Left lobe of liver (tissue), 2 donors: ENCODE data around the gene GAPDHS. TPM values are rescaled to one million over a fixed set of nuclear protein-coding genes. Genes with fewer than 3 reads are reported as not detected.
A peak's percentile ranks its signal among the peaks of the same experiment; 100 is the strongest.

Experiments
- ATAC-seq: fragments of 200-7000 bp; cut with Tn5 transposase; one replicate; pipeline ENCODE4 v1.9.1; 2020; ENCODE audit warnings: mild to moderate bottlenecking, moderate library complexity
- DNase-seq: peaks from one replicate; pipeline ENCODE4 v3.0.0-alpha.2; 2020; ENCODE audit warnings: low spot score
- total RNA-seq: library from RNA; stranded (reverse); gene quantifications from one replicate; pipeline ENCODE4 v1.2.1, GENCODE V29; 2021
- donor health status: DM: no; HTN: no; CAD: no; lungs with moderate emphysema.
- donor health status: DM: no; HTN: yes; CAD: no.

The GAPDHS gene
- total RNA-seq, 1 donor from 2014 or later = not detected

DNA sequence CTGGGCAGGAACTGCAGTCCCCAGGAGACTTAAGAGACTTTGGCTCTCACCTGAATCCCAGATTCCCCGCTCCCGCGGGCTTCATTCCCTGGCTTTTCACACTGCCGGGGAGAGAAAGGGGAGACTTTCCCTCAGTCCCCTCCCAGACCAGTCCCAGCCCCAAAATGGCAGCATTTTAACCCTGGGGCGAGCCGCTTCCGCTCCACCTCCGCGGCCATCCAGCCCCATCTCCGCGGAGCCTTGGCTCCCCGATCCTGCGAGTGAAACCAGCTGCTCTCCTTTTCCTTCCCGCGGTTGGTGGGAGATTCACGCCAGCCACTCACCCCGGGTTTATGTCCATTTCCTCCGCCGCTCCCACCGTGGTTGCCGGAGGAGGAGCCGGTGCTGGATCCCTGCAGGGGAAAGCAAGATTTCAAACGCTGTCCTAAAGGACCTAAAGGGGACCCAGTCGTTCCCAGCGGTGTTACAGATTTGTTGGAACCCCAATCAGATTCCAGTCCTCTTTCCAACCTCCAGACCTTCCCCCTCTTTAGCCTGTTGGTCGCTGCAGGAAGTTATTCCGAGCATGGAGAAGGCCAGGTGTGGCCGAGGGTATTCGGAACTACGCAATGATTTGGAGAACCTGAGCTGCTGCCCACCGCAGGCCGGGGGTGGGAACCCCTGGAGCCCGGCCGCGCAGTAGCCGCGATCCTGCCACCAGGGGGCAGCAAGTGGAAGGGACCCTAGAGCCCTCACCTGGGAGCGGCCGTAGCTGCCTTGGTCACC is 23.2 kb upstream of the GAPDHS start:
- DNase-seq (peak; percentile 71), ATAC-seq (peak; percentile 94)

DNA sequence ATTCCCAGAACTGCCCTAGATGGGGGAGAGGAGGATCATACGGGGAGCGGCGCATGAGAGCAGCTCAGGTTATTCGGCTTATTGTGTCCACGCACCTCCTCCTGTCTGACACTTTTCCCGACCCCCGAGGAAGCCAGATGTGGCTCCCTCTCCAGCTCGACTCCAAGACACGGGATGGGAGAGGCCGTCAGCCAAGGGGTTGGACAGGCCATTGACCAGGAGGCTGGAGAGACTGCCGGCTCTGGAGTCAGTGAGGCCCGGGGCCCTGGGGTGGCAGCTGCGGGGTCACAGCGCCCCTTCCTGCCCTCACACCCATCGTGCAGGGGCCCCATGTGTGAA is 22.7 kb upstream of the GAPDHS start:
- ATAC-seq = no peak
- no peak for DNase-seq

DNA sequence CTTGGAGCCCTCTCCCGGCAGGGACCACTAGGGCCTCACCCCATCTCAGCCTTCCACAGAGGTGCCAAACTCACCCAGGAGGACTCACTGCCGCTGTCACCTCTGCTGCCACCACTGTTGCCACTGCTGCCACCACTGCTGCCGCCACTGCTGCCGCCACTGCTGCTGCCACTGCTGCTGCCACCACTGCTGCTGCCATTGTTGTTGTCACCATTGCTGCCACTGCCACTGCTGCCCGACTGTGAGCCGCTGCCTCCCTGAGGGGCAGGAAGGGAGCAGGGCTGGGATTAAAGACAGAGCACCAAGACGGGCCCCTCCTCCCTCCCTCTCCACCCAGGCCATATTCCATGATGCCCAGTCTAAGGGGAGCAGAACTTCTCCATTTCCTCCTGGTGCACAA is 21.9 kb upstream of the GAPDHS start:
- no peak for DNase-seq
- no peak for ATAC-seq

DNA sequence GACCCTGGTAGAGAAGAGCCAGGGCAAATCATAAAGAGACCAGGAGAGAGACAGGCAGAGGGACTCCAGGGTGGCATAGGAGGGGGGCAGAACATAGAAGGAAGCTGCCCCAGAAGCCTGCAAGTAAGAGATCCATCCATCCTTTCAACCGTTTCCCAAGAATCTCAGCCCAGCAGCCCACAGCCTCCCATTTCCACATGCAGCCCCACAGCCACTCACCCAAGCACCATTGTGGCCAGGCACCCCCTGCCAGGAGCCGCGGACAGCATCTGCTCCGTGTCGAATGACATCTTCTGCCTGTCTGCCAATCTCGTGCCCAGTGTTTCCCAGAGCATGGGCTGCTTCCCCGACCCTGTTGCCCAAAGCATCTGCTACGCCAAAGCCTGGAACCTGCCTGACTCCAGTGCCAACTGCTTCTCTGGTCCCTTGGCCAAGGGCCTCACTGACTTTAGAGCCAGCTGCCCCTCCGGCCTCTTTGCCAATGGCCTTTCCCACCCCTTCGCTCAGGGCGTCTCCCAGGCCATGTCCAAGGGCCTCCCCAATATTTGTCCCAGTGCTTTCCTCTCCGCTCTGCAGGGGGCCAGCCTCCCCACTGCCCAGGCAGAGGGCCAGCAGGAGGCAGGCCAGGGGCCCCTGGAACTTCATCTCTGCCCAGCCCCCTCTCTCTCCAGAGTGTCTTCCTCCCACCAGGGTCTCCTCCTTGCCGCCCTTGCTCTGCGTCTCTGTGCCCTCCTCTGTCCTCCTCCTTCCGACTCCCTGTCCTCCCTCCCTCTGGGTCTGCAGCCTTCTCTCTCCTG is 20.2 kb upstream of the GAPDHS start:
- DNase-seq (no peak), ATAC-seq (no peak)

DNA sequence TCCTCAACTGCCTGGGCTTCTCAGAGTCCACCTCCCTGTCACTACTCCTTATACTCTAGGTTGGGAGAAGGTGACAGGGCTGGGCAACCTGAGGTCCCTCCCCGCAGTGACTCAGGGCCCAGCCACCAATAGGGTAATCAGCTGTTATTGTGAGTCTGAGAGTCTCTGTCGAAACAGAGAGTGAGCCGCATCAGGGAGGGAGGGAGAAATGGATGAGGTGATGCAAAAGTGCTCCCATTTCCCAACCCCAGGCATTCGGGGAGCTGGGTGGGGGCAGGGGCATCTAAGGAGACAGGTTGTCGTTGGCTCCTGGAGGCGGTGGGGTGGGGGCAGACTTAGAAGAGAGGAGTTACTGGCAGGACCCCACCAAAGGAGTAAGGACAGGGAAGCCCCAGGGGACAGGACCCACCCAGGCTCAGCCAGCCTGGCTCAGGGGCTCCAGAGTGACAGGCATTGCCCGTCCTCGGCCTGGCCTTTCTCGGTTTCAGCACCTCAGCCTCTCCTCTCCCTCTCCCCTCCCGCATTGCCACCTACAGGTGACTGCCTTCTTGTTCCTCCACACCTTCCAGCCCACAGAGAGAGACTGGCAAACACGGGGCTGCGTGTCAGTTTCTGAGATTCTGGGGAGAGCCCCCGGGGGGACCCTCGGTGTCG is 19.5 kb upstream of the GAPDHS start, which contains the start of gene DMKN:
Gene DMKN, minus strand, starts transcription at position 22 of the 654 bp plus-strand sequence. CDS start 174 bp downstream, outside the sequence.
- DNase-seq = no peak
- no peak for ATAC-seq

DNA sequence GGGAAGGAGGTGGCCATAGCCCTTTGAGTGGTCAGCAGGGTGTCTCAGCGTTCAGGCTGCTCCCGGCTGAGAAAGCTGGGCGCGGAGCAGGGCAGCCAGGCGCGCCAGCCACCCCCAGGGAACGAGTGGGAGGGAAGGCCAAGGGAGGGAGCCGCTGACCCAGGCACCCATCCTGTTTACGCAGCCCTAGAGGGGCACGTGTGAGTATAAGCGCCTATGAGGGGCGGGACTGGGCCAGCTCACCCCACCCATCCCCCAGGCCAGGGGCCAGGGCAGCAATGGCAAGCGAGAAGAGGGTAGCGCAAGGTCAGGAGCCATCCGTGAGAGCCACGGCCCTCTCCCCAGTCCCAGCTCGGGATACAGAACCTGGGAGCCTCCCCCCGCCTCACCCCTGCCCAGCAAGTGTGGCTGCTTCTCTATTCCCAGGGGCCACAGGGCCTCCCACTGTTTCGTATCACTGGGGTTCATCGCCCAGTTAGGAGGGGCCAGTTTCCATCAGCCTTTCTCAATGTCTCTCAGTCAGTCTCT is 18.9 kb upstream of the GAPDHS start:
- DNase-seq = no peak
- ATAC-seq = no peak

DNA sequence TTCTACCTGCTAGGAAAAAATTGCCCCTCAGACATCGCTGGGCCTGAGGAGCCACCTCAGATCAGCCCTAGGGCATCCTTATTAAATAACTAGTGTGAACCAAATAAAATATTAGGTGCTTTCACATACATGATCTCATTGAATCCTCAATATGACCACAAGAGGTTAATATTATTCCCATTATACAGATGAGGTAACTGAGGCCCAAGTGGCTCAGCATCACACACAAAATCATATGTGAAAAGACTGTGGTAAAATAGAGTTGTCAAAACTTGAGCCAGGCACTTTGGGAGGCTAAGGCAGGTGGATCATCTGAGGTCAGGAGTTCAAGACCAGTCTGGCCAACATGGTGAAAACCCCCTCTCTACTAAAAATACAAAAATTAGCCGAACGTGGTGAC is 16.9 kb upstream of the GAPDHS start:
- DNase-seq = no peak
- no peak for ATAC-seq

DNA sequence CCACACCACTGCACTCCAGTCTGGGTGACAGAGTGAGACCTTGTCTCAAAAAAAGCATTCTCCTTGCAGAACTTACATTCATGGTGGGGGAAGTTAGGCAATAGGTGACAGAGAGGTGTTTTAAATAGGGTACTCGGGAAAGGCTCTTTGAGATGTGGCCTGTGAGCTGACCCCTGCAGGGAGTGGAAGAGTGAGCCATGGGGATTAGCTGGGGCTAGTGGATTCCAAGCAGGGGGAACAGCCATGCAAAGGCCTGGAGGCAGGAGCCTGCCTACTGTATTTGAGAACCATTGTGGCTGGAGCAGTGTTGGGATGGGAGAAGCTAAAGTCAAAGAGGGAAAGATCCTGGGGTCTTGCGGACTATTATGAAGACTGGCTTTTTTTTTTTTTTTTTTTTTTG is 15.9 kb upstream of the GAPDHS start:
- no peak for ATAC-seq
- DNase-seq = no peak

DNA sequence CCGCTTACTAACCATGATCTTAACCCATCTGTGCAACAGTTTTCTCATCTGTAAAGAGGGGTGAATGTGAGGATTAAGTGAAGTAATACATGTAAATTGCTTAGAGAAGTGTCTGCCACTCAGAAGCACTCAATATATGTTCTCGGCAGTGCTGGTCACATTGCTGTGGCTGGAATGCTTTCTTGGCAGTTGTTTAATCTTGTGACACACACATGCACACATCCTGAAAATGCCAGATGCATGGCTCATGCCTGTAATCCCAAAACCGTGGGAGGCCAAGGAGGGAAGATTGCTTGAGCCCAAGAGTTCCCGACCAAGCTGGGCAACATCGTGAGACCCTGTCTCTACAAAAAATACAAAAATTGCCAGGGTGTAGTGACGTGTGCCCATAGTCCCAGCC is 14.9 kb upstream of the GAPDHS start:
- ATAC-seq = no peak
- no peak for DNase-seq

DNA sequence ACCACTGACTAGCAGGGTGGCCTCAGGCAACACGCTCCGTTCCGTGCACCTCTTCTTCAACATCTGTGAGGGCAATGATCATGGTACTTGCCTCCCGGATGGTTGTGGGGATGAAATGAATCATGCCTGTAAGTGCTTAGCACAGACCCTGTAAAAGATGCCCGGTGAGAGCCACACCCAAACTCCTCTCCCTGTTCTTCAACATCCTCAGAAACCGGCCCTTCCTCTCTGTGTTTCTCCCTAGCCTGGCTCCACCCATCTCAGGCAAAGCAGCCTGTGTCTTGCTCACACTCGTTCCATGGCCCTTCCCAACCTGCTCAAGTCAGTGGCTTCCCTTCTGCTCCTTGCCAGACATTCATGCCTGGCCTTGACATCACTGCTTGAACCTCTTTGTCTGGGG is 14.0 kb upstream of the GAPDHS start:
- ATAC-seq = no peak
- DNase-seq = no peak

DNA sequence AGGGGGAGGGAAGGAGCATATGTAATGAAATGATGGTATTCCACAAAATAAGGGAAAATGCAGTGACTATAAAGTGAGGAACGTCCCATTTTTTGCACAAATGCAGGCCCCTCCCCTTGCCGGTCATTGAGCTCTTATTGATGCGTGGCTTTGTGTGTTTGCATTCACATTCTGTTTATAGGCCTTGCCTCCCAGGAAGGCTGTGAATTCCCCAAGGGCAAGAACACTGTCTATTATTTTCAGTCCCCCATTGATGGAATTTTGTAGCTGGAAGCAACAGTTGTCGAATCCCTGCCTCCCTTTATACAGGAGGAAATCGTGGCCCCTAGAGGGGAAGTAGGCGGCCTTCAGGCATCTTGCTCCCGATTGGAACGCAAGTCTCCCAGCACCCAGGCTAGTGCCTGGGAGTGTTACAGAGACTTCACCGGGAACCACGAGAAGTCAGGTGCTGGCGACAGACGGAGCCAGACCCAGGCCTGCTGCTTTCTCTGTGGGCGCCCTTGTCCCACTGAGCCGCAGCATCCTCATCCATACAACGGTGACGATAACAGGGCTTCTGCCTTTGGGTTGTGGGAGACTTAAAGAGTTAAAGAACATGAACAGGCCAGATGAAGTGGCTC is 12.0 kb upstream of the GAPDHS start:
- ATAC-seq = no peak
- no peak for DNase-seq

DNA sequence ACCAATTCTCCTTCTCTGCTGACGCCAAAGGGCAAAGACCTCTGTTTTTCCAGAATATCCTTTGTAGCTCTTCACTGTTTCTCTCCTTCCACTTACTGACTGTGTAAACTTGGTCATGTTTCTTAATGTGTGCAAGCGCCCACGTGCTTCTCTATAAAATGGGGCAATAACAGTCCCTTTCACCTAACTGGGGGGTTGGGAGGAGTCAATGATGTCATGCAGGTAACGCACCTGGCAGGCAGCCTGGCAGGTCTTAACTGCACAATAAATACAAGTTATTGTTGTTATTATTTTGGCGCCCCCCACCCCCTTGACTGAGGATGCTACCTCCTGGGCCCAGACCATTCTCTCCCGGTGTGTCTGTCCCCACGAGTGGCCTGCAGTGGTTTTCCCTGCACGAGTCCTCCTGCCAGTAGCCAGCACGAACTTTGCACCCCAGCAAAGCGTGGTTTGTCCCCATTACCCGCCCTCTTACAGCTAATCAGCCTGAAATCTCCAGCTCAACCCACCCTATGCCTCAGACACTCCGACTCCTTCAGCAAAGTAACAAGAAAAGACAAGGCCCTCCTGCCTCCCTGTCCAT is 10.4 kb upstream of the GAPDHS start:
- no peak for DNase-seq
- ATAC-seq = no peak

DNA sequence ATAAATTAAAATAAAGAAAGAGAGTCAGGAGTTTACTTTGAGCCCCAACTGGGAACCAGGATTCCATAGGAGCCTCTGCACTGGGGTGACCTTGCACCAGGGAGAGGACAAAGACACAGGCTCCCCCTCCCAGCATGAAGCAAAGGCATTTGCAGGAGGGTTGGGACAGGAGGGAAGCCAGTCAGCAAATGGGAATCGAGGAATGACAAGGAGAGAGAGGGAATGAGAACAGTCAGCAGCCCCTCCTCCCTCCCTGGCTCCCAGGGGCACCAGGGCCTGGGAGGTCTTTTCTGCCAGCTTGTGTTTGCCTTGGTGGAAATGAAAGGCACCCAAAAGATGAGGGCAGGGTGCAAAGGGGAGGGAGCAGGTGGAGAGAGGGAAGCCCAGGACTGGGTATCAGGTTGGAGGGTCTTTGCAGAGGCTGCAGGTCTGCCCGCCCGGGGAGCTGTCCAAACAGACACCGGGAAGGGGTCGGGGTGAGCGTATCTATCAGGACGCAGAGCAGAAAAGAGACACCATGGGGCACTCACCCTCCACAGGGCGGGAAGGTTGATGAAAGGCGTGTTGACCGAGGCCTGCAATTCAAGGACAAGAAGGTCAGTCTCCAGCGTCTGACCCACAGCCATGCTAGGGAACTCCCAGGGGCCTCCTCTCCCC is 8.9 kb upstream of the GAPDHS start:
- ATAC-seq = no peak
- no peak for DNase-seq

DNA sequence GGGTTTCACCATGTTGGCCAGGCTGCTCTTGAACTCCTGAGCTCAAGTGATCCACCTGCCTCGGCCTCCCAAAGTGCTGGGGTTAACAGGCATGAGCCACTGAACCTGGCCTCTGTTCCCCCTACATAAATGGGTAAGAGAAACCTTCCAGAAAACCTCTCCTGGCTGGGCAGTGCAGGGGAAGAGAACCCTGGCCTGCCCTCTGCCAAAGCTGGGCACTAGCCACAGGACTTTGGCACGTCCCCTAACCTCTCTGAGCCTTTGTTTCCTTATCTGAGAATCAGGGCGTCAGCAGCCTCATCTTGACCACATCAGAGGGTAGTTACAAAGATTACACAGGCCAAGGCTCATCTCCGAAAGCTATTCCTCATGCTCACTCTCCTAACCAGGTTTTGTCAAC is 7.4 kb upstream of the GAPDHS start:
- no peak for DNase-seq
- no peak for ATAC-seq

DNA sequence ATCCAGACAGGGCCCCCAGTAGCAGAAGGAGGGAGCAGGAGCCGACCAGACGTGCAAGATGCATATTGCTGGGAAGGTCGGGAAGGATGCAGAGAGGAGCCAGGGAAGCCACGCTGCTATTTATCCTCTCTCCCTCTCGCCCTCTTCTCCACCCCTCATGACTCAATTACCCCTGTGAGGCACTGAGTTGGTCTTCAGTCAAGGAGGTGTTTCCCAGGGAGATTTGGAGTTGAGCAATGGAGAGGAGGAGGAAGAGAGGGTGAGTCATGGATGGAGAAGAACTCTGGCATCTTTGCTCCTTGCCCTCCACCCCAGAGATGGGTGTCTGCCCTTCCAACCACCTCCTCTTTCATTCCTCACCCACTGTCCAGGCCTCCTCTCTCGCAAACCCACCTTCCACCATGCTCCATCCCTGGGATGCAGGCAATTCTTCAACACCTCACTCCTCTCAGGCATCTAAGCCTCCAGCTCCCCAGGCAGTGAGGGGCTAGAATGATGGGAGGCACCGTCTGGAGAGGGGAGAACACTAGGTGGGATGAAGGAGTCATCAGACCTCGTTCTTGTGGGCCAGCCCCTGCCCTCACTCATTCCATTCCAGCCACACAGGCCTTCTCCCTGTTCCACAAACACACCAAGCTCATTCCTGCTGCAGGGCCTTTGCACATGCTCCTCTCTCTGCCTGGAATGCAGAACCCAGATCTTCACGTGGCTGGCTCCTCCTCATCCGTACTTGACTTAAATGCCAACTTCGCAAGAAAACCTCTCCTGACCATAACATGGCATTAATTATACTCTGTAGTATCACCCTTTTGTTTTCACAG is 4.8 kb upstream of the GAPDHS start, which contains the start of gene SBSN:
Gene SBSN, minus strand, starts transcription at position 94 of the 821 bp plus-strand sequence. Its CDS starts 30 bp downstream, at position 64.
- ATAC-seq (no peak), DNase-seq (no peak)

DNA sequence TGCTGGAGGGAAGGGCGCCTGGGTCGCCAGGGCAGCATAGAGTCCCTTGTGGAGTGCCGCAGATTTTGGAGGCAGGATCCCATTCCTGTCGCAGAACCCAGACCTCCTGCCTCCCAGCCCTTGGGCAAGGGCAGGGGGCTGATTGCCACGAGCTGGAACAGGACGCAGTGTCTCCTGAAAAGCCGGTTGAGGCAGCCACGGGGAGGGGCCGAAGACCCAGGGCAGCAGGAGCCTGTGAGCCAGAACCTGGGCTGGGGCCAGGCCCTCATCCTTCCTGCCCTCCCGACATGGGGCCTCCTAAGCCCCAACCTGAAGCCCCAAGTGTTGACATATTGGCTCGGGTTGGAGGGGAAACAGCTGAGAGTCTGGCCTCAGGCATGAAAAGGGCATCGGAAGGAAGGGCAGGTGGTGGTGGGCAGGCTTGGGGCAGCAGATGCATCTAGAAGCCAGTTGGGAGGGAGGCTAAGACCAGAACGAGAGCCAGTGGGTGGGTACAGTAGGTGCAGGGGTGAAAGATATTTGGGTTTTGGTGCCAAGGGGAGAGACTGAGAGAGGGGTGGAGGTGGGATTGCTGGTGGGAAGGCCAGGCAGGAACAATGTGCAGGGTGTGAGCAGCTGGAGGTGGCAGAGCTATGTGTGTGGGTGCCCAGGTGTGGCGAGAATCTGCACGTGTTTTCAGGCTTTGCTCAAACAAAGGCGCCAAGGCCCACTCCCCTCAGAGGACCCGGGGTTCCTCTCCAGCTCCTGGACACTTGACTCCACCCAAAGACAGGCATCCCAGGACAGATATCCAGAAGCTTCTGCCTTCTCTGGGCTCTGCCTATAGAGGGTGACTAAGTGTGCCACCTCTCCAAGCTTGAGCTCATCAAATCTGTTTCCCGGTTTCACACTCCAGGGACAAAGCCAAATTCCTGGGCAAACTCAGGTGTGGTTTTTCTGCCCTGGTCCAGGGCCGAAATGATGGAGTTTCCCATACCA is 3.7 kb upstream of the GAPDHS start:
- DNase-seq = no peak
- no peak for ATAC-seq

DNA sequence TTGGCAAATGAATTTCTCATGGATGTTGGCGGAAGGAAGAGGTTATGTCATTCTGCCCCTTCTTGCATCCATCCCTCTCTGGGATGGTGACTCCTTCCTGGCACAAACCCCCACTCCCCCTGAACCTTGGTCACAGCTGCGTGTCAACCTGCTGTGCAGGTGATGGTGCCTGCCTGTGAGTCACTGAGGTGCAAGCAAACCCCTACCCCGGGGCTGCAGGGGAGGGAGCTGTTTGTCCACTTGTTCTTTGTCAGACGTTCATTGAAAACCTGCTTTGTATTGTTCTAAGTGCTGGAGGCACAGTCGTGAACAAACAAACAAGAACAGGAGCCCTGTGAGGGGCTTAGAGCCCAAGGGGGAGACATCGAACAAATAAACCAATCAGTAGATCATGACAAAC is 2.0 kb upstream of the GAPDHS start:
- ATAC-seq = no peak
- no peak for DNase-seq

DNA sequence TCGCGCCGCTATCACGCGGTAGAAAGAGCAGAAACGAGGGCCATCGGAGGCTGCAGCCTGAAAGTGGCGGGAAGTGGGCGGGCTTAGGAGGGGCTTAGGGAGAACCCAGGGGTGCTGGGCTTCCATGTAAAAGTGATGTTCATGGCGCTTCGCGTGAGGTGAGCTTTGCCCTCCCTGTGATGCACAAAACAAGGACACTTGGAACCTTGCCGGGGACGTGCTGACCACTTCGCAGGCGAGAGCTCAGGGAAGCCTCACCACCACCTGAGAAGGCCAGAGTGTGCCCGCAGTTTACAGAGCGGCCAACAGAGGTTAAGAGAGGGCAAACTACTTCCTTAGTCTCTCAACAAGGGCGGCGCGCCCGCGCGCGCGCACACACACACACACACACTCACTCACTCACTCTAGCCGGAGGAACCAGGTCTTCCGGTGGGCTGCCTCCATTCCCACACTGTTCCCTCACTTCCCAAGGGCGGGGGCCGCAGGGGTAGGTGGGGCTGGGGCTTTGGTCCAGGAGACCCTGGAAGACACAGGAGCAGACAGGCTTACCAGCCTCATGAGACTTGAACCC is 651 bp downstream of the GAPDHS start:
- ATAC-seq (peak; percentile 73), DNase-seq (no peak)
